ENCODE data around the gene SCAND1.

The SCAND1 gene

DNA sequence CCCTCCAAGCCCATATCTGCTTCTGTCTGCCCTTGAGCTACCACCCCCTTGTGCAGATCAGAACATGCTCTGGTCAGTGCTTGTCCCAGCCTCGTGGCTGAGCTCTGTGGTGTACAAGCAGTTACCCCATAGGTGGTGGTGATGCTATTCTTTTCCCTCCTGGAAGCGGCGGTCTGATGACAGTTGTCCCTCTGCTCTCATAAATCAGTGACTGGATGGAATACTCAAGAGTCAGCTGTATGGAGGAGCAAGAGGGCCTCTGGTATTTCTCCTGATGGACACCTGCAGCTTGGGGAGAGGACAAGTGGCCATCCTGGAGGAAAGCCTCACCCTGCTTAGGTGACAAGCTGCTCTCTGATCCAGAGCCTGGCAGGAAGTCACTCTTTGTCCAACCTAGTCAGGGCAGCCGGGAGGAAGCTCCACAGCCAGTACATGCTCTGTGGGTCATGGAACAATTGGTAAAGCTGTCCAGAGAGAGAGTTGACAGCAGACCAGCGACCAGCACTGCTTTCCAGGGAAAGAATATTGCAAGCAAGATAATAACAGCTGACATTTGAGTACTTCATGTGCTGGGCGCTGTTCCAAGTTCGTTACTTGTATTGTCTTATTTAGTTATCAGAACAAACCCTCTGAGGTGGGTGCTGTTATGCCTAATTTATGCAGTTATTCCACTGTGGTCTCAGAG is 47.1 kb downstream of the SCAND1 start:
- peak; percentile 14 for DNase-seq (ENCODE audit: low read depth, low spot score)

DNA sequence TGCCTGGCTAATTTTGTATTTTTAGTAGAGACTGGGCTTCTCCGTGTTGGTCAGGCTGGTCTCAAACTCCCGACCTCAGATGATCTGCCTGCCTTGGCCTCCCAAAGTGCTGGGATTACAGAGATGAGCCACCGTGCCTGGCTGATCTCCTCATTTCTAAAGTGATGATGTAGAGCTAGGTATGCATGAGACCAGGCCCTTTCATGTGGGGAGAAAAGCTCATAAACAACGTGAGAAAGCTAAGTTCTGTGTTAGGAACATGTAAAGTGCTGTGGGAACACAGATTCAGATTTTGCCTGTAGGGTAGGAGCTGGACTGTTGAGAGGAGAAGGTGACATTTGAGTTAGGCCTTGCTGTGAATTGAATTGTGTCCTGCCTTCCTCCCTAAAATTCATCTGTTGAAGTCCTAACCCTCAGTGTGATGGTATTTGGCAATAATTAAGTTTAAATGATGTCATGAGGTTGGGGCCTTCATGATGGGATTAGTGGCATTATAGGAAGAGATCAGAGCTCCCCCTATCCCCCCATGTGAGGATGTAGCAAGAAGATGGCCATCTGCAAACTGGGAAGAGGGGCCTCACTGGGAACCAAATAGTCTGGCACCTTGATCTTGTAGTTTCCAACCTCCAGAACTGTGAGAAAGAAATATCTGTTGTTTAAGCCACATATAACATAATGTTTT is 49.2 kb downstream of the SCAND1 start:
- no peak for DNase-seq (ENCODE audit: low read depth, low spot score)

DNA sequence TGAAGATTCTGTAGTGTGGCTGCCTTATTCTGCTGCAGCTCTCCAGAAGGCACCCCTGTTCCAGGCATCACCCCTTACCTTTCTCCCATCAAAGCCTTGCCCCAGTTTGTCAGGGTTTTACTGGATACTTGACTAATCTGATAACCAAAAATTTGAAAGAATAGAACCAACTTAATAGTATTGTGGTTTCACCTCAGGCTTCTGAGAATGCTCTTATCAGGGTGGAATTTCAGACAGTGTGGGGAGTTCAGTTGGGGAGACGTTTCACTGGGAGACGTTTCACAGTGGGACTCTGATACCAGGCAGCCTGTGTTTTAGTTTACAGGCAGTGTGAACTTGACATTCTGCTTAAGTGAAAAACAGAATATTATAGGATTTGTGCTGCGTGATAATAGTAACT is 50.5 kb downstream of the SCAND1 start:
- DNase-seq (ENCODE audit: low read depth, low spot score): peak; percentile 21
